HG03060 (cell line): Measurements from ENCODE around the gene REXO1.
"Not testable (repeated sequence)": the region's sequence is repeated elsewhere in the genome, so short reads cannot be mapped to it uniquely, and the experiment has no call there.

Source experiments
- ATAC-seq: cut with Tn5 transposase; IDR thresholded peaks from one replicate; pipeline ENCODE4 v1.9.1; 2021; ENCODE audit warnings: low read depth, moderate number of reproducible peaks; ENCODE audit not compliant: unreplicated experiment

Gene REXO1

GRCh38 chr19:1797313-1797712, 51.0 kb downstream of the REXO1 start:
- not testable (repeated sequence) for ATAC-seq

- no peak for ATAC-seq
Observed at GRCh38 chr19:1796395-1797142, 51.7 kb downstream of the REXO1 start.

- ATAC-seq: no peak
Observed at GRCh38 chr19:1794424-1795172, 53.7 kb downstream of the REXO1 start.

- no peak for ATAC-seq
Observed at GRCh38 chr19:1791879-1792278, 56.4 kb downstream of the REXO1 start.

GRCh38 chr19:1790054-1790792, 58.1 kb downstream of the REXO1 start:
- no peak for ATAC-seq

GRCh38 chr19:1789261-1790041, 58.8 kb downstream of the REXO1 start:
- no peak for ATAC-seq

GRCh38 chr19:1787116-1787515, 61.2 kb downstream of the REXO1 start:
- ATAC-seq: no peak

- no peak for ATAC-seq
Observed at GRCh38 chr19:1786668-1787067, 61.6 kb downstream of the REXO1 start.

- no peak for ATAC-seq
Observed at GRCh38 chr19:1785310-1785709, 63.0 kb downstream of the REXO1 start.

GRCh38 chr19:1783874-1784273, 64.4 kb downstream of the REXO1 start:
- no peak for ATAC-seq

GRCh38 chr19:1783354-1783753, 64.9 kb downstream of the REXO1 start:
- no peak for ATAC-seq

GRCh38 chr19:1782521-1782920, 65.8 kb downstream of the REXO1 start:
- no peak for ATAC-seq

GRCh38 chr19:1780272-1780958, 67.9 kb downstream of the REXO1 start:
- ATAC-seq: no peak

GRCh38 chr19:1779574-1779973, 68.7 kb downstream of the REXO1 start:
- ATAC-seq: no peak

GRCh38 chr19:1777149-1777548, 71.1 kb downstream of the REXO1 start:
- ATAC-seq: no peak

- no peak for ATAC-seq
Observed at GRCh38 chr19:1776606-1777147, 71.6 kb downstream of the REXO1 start.

- no peak for ATAC-seq
Observed at GRCh38 chr19:1775951-1776605, 72.2 kb downstream of the REXO1 start.

GRCh38 chr19:1774989-1775772, 73.1 kb downstream of the REXO1 start:
- ATAC-seq: no peak
